SK-N-SH (cell line): ENCODE measurements around the gene CTBP2. TPM values are rescaled to one million over a fixed set of nuclear protein-coding genes. Genes with fewer than 3 reads are reported as not detected.

Source experiments
- CTCF ChIA-PET: fragments of 300-600, 350-600 bp; formaldehyde crosslinking; extraction: SDS; loops from one replicate; lab custom pipeline; 2021; lab: Yijun Ruan, JAX
- POLR2A ChIA-PET: fragments of 350-600 bp; sonication (Branson Sonifier 250); formaldehyde crosslinking; extraction: SDS; loops from one replicate; lab custom pipeline; 2020; ENCODE audit warnings: antibody characterized with exemption, inconsistent platforms; lab: Yijun Ruan, JAX
- DNase-seq: peaks from one replicate; pipeline ENCODE4 v3.0.0; 2012
- H2AFZ ChIP-seq: fragments of 200-600 bp; sonication (generic); 2 replicates; pipeline ENCODE4 v1.8.1; 2016; ENCODE audit warnings: antibody characterized with exemption, mild to moderate bottlenecking, low read depth
- H3F3A ChIP-seq: fragments of 200-600 bp; sonication (generic); replicated peaks from 2 replicates; pipeline ENCODE3; 2016; ENCODE audit warnings: antibody characterized with exemption, mild to moderate bottlenecking; ENCODE audit not compliant: insufficient read depth
- H3K27ac ChIP-seq, 2 experiments: fragments of 200-500 bp in 1 of 2; fragments of 200-600 bp in 1 of 2; sonication (Bioruptor generic) in 1 of 2; sonication (generic), shearing (Covaris generic) in 1 of 2; 2 replicates each; pipeline versions ENCODE4 v1.5.1 to v1.6.1; 2014 to 2016; ENCODE audit warnings: low read depth in 2 of 2, inconsistent platforms in 1 of 2, low read length in 1 of 2, mild to moderate bottlenecking in 1 of 2, mixed read lengths in 1 of 2
- H3K27me3 ChIP-seq: fragments of 200-600 bp; sonication (generic), shearing (Covaris generic); 2 replicates; pipeline ENCODE4 v1.6.1; 2016; ENCODE audit warnings: mixed run types; ENCODE audit not compliant: insufficient read depth
- H3K36me3 ChIP-seq, 2 experiments: fragments of 200-500 bp in 1 of 2; fragments of 200-600 bp in 1 of 2; sonication (Bioruptor generic) in 1 of 2; sonication (generic) in 1 of 2; replicated peaks in 1 of 2; 2 replicates each; pipeline versions ENCODE3 to v1.5.1; 2014 to 2016; ENCODE audit warnings: low read length in 1 of 2, mild to moderate bottlenecking in 1 of 2; ENCODE audit not compliant: insufficient read depth in 2 of 2, control insufficient read depth in 1 of 2
- H3K4me1 ChIP-seq, 2 experiments: fragments of 200-500 bp in 1 of 2; fragments of 200-600 bp in 1 of 2; sonication (Bioruptor generic) in 1 of 2; sonication (generic), shearing (Covaris generic) in 1 of 2; 2 replicates each; pipeline versions ENCODE4 v1.5.1 to v1.6.1; 2014 to 2016; ENCODE audit warnings: low read depth in 1 of 2, low read length in 1 of 2, mixed run types in 1 of 2; ENCODE audit not compliant: insufficient read depth in 2 of 2, control insufficient read depth in 1 of 2
- H3K4me2 ChIP-seq: fragments of 200-600 bp; sonication (generic), shearing (Covaris generic); 2 replicates; pipeline ENCODE4 v1.6.1; 2017; ENCODE audit warnings: mixed run types
- H3K4me3 ChIP-seq, 2 experiments: fragments of 200-500 bp in 1 of 2; fragments of 200-600 bp in 1 of 2; sonication (Bioruptor generic) in 1 of 2; sonication (generic), shearing (Covaris generic) in 1 of 2; 2 replicates each; pipeline versions ENCODE4 v1.5.1 to v1.8.1; 2014 to 2016; ENCODE audit warnings: low read depth in 2 of 2, inconsistent platforms in 1 of 2, low read length in 1 of 2, mild to moderate bottlenecking in 1 of 2, mixed read lengths in 1 of 2, moderate library complexity in 1 of 2
- H3K79me2 ChIP-seq: fragments of 200-600 bp; sonication (generic); 2 replicates; pipeline ENCODE4 v1.8.1; 2017; ENCODE audit warnings: mild to moderate bottlenecking; ENCODE audit not compliant: insufficient read depth
- H3K9ac ChIP-seq: fragments of 200-600 bp; sonication (generic); 2 replicates; pipeline ENCODE4 v1.6.1; 2017; ENCODE audit warnings: mixed run types
- H3K9me2 ChIP-seq: fragments of 200-600 bp; sonication (generic); 2 replicates; pipeline ENCODE4 v1.6.1; 2017; ENCODE audit warnings: mixed run types
- H3K9me3 ChIP-seq: fragments of 200-600 bp; sonication (generic); 2 replicates; pipeline ENCODE4 v1.6.1; 2017; ENCODE audit warnings: mixed run types, mild to moderate bottlenecking, moderate library complexity
- H4K20me1 ChIP-seq: fragments of 200-600 bp; sonication (generic); 2 replicates; pipeline ENCODE4 v1.6.1; 2017; ENCODE audit warnings: mild to moderate bottlenecking, mixed run types; ENCODE audit not compliant: insufficient read depth
- ELF1 ChIP-seq: IDR thresholded peaks from 2 replicates; pipeline ENCODE4 v1.4.0; 2012
- EZH2phosphoT487 ChIP-seq: fragments of 200-600 bp; sonication (generic); IDR thresholded peaks from 2 replicates; pipeline ENCODE4 v1.6.1; 2017; ENCODE audit warnings: low read depth, mixed run types, mild to moderate bottlenecking, antibody characterized with exemption, moderate library complexity, borderline replicate concordance
- FOSL2 ChIP-seq: IDR thresholded peaks from 2 replicates; pipeline ENCODE4 v1.4.0; 2012; ENCODE audit warnings: low read depth, mild to moderate bottlenecking, moderate library complexity, borderline replicate concordance
- FOXJ3 ChIP-seq: sonication (generic); formaldehyde crosslinking; IDR thresholded peaks from 2 replicates; pipeline ENCODE4 v1.5.1; 2020; ENCODE audit warnings: mild to moderate bottlenecking, missing genetic modification reagents
- GATA2 ChIP-seq: sonication (generic); formaldehyde crosslinking; IDR thresholded peaks from 2 replicates; pipeline ENCODE4 v1.5.0; 2020; ENCODE audit warnings: mild to moderate bottlenecking, missing genetic modification reagents
- RCOR1 ChIP-seq: fragments of 150-350 bp; IDR thresholded peaks from 2 replicates; pipeline ENCODE4 v1.6.1; 2017; ENCODE audit warnings: antibody characterized with exemption, low read length
- TAF1 ChIP-seq: IDR thresholded peaks from 2 replicates; pipeline ENCODE4 v1.6.1; 2012; ENCODE audit warnings: low read depth, mild to moderate bottlenecking, low read length, moderate library complexity, borderline replicate concordance
- TCF12 ChIP-seq: IDR thresholded peaks from 2 replicates; pipeline ENCODE4 v1.4.0; 2012
- YY1 ChIP-seq: IDR thresholded peaks from 2 replicates; pipeline ENCODE4 v1.4.0; 2012; ENCODE audit warnings: low read depth, mild to moderate bottlenecking
- WGBS: methylation state at CpG from one replicate; pipeline ENCODE4 v1.1.6; 2017; ENCODE audit warnings: low lambda C conversion rate; 5-methylcytosine and 5-hydroxymethylcytosine counted together
- polyA plus RNA-seq, 3 experiments: library from polyadenylated mRNA; depleted of rRNA; stranded (reverse); fragments of >200 nt; gene quantifications; 2 replicates each; pipeline ENCODE4 v1.2.3, GENCODE V29; 2012
- TF ChIP-seq, protein P1 (sequence below): fragments of 150-350 bp; IDR thresholded peaks from 2 replicates; pipeline ENCODE4 v1.6.1; 2017; ENCODE audit warnings: antibody characterized with exemption, low read length, low read depth, borderline replicate concordance
- TF ChIP-seq, protein P2 (sequence below): IDR thresholded peaks from 2 replicates; pipeline ENCODE4 v1.6.1; 2012; ENCODE audit warnings: mild to moderate bottlenecking, low read depth, low read length, moderate library complexity
- TF ChIP-seq, protein P3 (sequence below): IDR thresholded peaks from 2 replicates; pipeline ENCODE4 v1.4.0; 2012; ENCODE audit warnings: low read depth
- TF ChIP-seq, protein P4 (sequence below): fragments of 200-600 bp; sonication (generic); IDR thresholded peaks from 2 replicates; pipeline ENCODE4 v1.6.1; 2017; ENCODE audit warnings: antibody characterized with exemption, mild to moderate bottlenecking, moderate library complexity

Gene CTBP2
- polyA plus RNA-seq, 1 of the 3 experiments (the other 2 are of a cell fraction), result 69.7 TPM

DNA sequence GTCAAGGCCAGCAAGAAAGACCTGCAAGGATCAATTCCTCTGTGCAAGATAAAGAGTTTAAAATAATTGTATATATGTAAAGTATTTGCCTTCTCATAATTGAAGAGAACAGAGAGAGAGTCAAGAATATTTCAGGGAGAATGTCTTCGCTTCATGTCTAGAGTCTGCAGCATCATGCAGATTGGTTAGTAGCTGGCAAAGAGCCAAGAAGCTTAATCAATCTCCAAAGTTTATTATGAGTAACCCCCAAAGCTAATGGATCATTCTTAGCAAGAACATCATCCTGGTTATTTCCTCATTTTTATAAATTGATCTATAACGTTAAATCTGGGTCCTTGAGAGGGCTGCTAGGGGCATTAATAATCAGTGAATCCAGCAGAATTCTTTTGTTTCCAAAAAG is 38.9 kb upstream of the CTBP2 start:
- no peaks in the 10 kb centered on the region for H3K9me3 ChIP-seq
- no peak for TF ChIP-seq FOXJ3
- TF ChIP-seq, protein P1, sequence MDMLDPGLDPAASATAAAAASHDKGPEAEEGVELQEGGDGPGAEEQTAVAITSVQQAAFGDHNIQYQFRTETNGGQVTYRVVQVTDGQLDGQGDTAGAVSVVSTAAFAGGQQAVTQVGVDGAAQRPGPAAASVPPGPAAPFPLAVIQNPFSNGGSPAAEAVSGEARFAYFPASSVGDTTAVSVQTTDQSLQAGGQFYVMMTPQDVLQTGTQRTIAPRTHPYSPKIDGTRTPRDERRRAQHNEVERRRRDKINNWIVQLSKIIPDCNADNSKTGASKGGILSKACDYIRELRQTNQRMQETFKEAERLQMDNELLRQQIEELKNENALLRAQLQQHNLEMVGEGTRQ, result no peak
- no peak for TF ChIP-seq EZH2phosphoT487
- TF ChIP-seq RCOR1, result no peak
- TF ChIP-seq FOSL2, result no peak
- TF ChIP-seq ELF1, result no peak
- TF ChIP-seq, protein P2, sequence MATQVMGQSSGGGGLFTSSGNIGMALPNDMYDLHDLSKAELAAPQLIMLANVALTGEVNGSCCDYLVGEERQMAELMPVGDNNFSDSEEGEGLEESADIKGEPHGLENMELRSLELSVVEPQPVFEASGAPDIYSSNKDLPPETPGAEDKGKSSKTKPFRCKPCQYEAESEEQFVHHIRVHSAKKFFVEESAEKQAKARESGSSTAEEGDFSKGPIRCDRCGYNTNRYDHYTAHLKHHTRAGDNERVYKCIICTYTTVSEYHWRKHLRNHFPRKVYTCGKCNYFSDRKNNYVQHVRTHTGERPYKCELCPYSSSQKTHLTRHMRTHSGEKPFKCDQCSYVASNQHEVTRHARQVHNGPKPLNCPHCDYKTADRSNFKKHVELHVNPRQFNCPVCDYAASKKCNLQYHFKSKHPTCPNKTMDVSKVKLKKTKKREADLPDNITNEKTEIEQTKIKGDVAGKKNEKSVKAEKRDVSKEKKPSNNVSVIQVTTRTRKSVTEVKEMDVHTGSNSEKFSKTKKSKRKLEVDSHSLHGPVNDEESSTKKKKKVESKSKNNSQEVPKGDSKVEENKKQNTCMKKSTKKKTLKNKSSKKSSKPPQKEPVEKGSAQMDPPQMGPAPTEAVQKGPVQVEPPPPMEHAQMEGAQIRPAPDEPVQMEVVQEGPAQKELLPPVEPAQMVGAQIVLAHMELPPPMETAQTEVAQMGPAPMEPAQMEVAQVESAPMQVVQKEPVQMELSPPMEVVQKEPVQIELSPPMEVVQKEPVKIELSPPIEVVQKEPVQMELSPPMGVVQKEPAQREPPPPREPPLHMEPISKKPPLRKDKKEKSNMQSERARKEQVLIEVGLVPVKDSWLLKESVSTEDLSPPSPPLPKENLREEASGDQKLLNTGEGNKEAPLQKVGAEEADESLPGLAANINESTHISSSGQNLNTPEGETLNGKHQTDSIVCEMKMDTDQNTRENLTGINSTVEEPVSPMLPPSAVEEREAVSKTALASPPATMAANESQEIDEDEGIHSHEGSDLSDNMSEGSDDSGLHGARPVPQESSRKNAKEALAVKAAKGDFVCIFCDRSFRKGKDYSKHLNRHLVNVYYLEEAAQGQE, result no peak
- TF ChIP-seq TAF1, result no peak
- TF ChIP-seq, protein P3, sequence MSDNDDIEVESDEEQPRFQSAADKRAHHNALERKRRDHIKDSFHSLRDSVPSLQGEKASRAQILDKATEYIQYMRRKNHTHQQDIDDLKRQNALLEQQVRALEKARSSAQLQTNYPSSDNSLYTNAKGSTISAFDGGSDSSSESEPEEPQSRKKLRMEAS, result no peak
- TF ChIP-seq YY1, result no peak
- no peak for TF ChIP-seq TCF12
- TF ChIP-seq, protein P4, sequence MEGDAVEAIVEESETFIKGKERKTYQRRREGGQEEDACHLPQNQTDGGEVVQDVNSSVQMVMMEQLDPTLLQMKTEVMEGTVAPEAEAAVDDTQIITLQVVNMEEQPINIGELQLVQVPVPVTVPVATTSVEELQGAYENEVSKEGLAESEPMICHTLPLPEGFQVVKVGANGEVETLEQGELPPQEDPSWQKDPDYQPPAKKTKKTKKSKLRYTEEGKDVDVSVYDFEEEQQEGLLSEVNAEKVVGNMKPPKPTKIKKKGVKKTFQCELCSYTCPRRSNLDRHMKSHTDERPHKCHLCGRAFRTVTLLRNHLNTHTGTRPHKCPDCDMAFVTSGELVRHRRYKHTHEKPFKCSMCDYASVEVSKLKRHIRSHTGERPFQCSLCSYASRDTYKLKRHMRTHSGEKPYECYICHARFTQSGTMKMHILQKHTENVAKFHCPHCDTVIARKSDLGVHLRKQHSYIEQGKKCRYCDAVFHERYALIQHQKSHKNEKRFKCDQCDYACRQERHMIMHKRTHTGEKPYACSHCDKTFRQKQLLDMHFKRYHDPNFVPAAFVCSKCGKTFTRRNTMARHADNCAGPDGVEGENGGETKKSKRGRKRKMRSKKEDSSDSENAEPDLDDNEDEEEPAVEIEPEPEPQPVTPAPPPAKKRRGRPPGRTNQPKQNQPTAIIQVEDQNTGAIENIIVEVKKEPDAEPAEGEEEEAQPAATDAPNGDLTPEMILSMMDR, result no peak
- no peak overlapping the region for H3K9ac ChIP-seq
- ChIA-PET CTCF (no interaction called here), POLR2A (no interaction called here)
- H3K4me3 ChIP-seq, result no peak overlapping the region
- H3K27ac ChIP-seq, result no peak overlapping the region
- no peaks in the 10 kb centered on the region for H4K20me1 ChIP-seq
- no peak overlapping the region for H2AFZ ChIP-seq
- H3K4me2 ChIP-seq, result no peak overlapping the region
- H3K4me1 ChIP-seq, result peaks cover 0 to under 1% of the 10 kb centered on the region in 2 experiments; a peak in 1 of 4 replicates
- H3K27me3 ChIP-seq, result no peaks in the 10 kb centered on the region
- H3K36me3 ChIP-seq, result no peaks in the 10 kb centered on the region
- 89% methylated on average over 2 of the region's 2 CpGs for WGBS
- DNase-seq, result no peak
- H3K9me2 ChIP-seq, result no peaks in the 10 kb centered on the region
- H3F3A ChIP-seq, result no peaks in the 10 kb centered on the region
- H3K79me2 ChIP-seq, result no peaks in the 10 kb centered on the region

DNA sequence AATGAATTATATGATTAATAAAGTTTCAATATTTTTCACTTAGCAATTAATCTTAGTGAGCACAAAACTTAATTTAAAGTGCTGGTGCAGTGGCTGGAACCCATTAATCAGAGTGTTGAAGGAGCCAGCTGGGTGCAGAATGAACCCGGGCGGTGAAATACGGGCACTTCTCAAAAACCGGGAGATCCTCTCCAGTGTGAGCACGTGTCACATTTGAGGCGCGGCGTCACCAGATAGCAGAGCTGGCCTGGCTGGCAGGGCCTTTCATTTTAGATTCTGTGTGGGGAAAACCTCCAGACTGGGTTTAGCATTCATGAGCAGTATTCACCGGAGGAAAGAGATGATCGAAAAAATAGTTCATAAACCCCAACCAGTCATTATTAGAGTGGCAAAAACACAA is 34.5 kb upstream of the CTBP2 start:
- 87% methylated on average over 10 of the region's 10 CpGs for WGBS
- H3K9me3 ChIP-seq, result no peaks in the 10 kb centered on the region
- no peak overlapping the region for H2AFZ ChIP-seq
- no peak for DNase-seq
- no peaks in the 10 kb centered on the region for H3K79me2 ChIP-seq
- H3K4me1 ChIP-seq, result no peaks in the 10 kb centered on the region
- no peak overlapping the region for H3K4me2 ChIP-seq
- no peak overlapping the region for H3K4me3 ChIP-seq
- H3K27me3 ChIP-seq, result no peaks in the 10 kb centered on the region
- H3K36me3 ChIP-seq, result no peaks in the 10 kb centered on the region
- CTCF ChIA-PET, result interaction anchor here (0.7 kb wide), 1 partner anchor 84 kb away, joined by 3 read pairs; no protein-coding TSS in a partner anchor
- POLR2A ChIA-PET, result no interaction called here
- H3K9me2 ChIP-seq, result no peaks in the 10 kb centered on the region
- no peaks in the 10 kb centered on the region for H3F3A ChIP-seq
- no peak overlapping the region for H3K9ac ChIP-seq
- H4K20me1 ChIP-seq, result no peaks in the 10 kb centered on the region
- no peak overlapping the region for H3K27ac ChIP-seq
- no peak for TF ChIP-seq GATA2 (CRISPR knock-in tag)
- TF ChIP-seq, protein P2, result no peak
- TF ChIP-seq, all 33 proteins: peak for 0
